ENCODE results near the gene RASGRF2.
"Not testable (repeated sequence)": the region's sequence is repeated elsewhere in the genome, so short reads cannot be mapped to it uniquely, and the experiment has no call there.

RASGRF2 gene

GRCh38 chr5:81021486-81021885 is 61.3 kb downstream of the RASGRF2 start:
- H3K36me3 Mint-ChIP-seq (ENCODE audit: low read depth): no peaks in the 10 kb centered on the region
- no peak for TF ChIP-seq CTCF (IDR thresholded peaks at IDR 0.05)
- peaks cover 4% of the 10 kb centered on the region for H3K4me1 Mint-ChIP-seq
- H3K9me3 Mint-ChIP-seq: no peaks in the 10 kb centered on the region
- H3K4me3 Mint-ChIP-seq: no peak overlapping the region
- DNase-seq: no peak
- H3K27ac Mint-ChIP-seq: no peak overlapping the region
- peaks cover 3% of the 10 kb centered on the region for H3K27me3 Mint-ChIP-seq (ENCODE audit: low read depth, poor library complexity)

GRCh38 chr5:81021951-81022687 is 62.0 kb downstream of the RASGRF2 start:
- H3K36me3 Mint-ChIP-seq (ENCODE audit: low read depth): no peaks in the 10 kb centered on the region
- no peak overlapping the region for H3K27ac Mint-ChIP-seq
- no peak for DNase-seq
- no peak overlapping the region for H3K4me3 Mint-ChIP-seq
- H3K4me1 Mint-ChIP-seq: peaks cover 4% of the 10 kb centered on the region
- peaks cover 3% of the 10 kb centered on the region for H3K27me3 Mint-ChIP-seq (ENCODE audit: low read depth, poor library complexity)
- no peaks in the 10 kb centered on the region for H3K9me3 Mint-ChIP-seq
- TF ChIP-seq CTCF (IDR thresholded peaks at IDR 0.05): no peak

GRCh38 chr5:81022688-81023084 is 62.5 kb downstream of the RASGRF2 start:
- peaks cover 3% of the 10 kb centered on the region for H3K27me3 Mint-ChIP-seq (ENCODE audit: low read depth, poor library complexity)

GRCh38 chr5:81023261-81023970 is 63.3 kb downstream of the RASGRF2 start:
- Mint-ChIP-seq H3K36me3 (ENCODE audit: low read depth) (no peaks in the 10 kb centered on the region), H3K9me3 (peaks cover 7% of the 10 kb centered on the region), H3K27me3 (ENCODE audit: low read depth, poor library complexity) (peaks cover 3% of the 10 kb centered on the region), H3K4me1 (peaks cover 4% of the 10 kb centered on the region), H3K27ac (no peak overlapping the region), H3K4me3 (no peak overlapping the region)
- TF ChIP-seq CTCF (IDR thresholded peaks at IDR 0.05): no peak
- DNase-seq: no peak

More at GRCh38 chr5:81022688-81023084, 62.5 kb downstream of the RASGRF2 start:
- Mint-ChIP-seq H3K36me3 (ENCODE audit: low read depth) (no peaks in the 10 kb centered on the region), H3K4me1 (peaks cover 4% of the 10 kb centered on the region), H3K4me3 (no peak overlapping the region), H3K9me3 (peaks cover 2% of the 10 kb centered on the region), H3K27ac (no peak overlapping the region)
- TF ChIP-seq CTCF (IDR thresholded peaks at IDR 0.05): no peak
- DNase-seq: no peak

- peaks cover 12% of the 10 kb centered on the region for H3K27me3 Mint-ChIP-seq (ENCODE audit: low read depth, poor library complexity)
- DNase-seq: no peak
- H3K4me3 Mint-ChIP-seq: no peak overlapping the region
- H3K4me1 Mint-ChIP-seq: no peaks in the 10 kb centered on the region
- H3K36me3 Mint-ChIP-seq (ENCODE audit: low read depth): no peaks in the 10 kb centered on the region
- H3K27ac Mint-ChIP-seq: no peak overlapping the region
- H3K9me3 Mint-ChIP-seq: peaks cover 38% of the 10 kb centered on the region
- no peak for TF ChIP-seq CTCF (IDR thresholded peaks at IDR 0.05)
These were observed 67.4 kb downstream of the RASGRF2 start for GRCh38 chr5:81027481-81028058.

GRCh38 chr5:81028888-81029287 is 68.7 kb downstream of the RASGRF2 start:
- H3K36me3 Mint-ChIP-seq (ENCODE audit: low read depth); DNase-seq; H3K4me3 Mint-ChIP-seq; H3K27ac Mint-ChIP-seq; H3K4me1 Mint-ChIP-seq: not testable (repeated sequence)
- Mint-ChIP-seq H3K9me3 (peaks cover 42% of the 10 kb centered on the region), H3K27me3 (ENCODE audit: low read depth, poor library complexity) (peaks cover 12% of the 10 kb centered on the region)

- not testable (repeated sequence) for H3K4me3 Mint-ChIP-seq; H3K36me3 Mint-ChIP-seq (ENCODE audit: low read depth); DNase-seq; H3K27ac Mint-ChIP-seq; H3K4me1 Mint-ChIP-seq
- Mint-ChIP-seq H3K27me3 (ENCODE audit: low read depth, poor library complexity) (peaks cover 12% of the 10 kb centered on the region), H3K9me3 (peaks cover 45% of the 10 kb centered on the region)
These were observed 69.6 kb downstream of the RASGRF2 start for GRCh38 chr5:81029736-81030135.

- DNase-seq; H3K4me3 Mint-ChIP-seq; H3K27me3 Mint-ChIP-seq (ENCODE audit: low read depth, poor library complexity); H3K27ac Mint-ChIP-seq; H3K4me1 Mint-ChIP-seq; H3K36me3 Mint-ChIP-seq (ENCODE audit: low read depth): not testable (repeated sequence)
- peaks cover 50% of the 10 kb centered on the region for H3K9me3 Mint-ChIP-seq
These were observed 70.3 kb downstream of the RASGRF2 start for GRCh38 chr5:81030236-81031034.

Data from nephron progenitor cell (in vitro differentiated cells).